GM12892 (cell line): ENCODE data around the gene MKRN2OS.

Experiments
- POLR2A ChIP-seq: IDR thresholded peaks from 2 replicates; pipeline ENCODE4 v1.6.1; 2011; ENCODE audit warnings: low read depth, low read length, control low read depth
- POLR2AphosphoS5 ChIP-seq: IDR thresholded peaks from 2 replicates; pipeline ENCODE4 v1.6.1; 2011; ENCODE audit warnings: low read depth, low read length, control low read depth
- TAF1 ChIP-seq: IDR thresholded peaks from 2 replicates; pipeline ENCODE4 v1.6.1; 2011; ENCODE audit warnings: low read depth, mild to moderate bottlenecking, control low read depth, low read length, borderline replicate concordance

DNA sequence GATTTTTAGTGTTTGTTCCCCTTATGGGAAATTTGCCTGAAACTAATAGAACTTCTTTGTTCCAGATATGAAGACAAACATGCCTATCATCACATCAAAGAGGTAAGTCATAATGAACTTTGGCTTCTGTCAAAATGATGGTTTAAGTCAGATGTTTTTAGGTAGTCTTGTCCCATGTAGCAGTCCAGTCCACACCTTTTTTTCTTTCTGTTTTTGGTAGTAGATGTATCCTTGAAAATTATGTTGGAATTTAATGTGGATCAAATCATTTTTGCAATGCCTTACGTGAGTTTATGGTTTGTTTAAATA lies 48.9 kb downstream of the MKRN2OS start:
- TF ChIP-seq POLR2A, result no peak
- no peak for TF ChIP-seq TAF1
- TF ChIP-seq POLR2AphosphoS5, result no peak
